ENCODE measurements around the gene SLC2A1. TPM values are rescaled to one million over a fixed set of nuclear protein-coding genes. Genes with fewer than 3 reads are reported as not detected.

Gene SLC2A1
- total RNA-seq, 4 donors from 2014 or later = 488 to 2,308 (median 910) TPM

GRCh38 chr1:42888013-42888633, 70.5 kb downstream of the SLC2A1 start:
- 89 to 90% methylated on average over 29 to 31 of the region's 31 CpGs for WGBS, 2 donors
- no peak for DNase-seq (ENCODE audit: low spot score in 2 of 2)
- intact Hi-C loops (cut with DNase I; ENCODE audit: low total_unique reads) = no loop called here
- H3K4me3 ChIP-seq (ENCODE audit: low read depth, poor library complexity, severe bottlenecking) = no peak overlapping the region
- no peak for TF ChIP-seq POLR2A (IDR thresholded peaks at IDR 0.05)
- TF ChIP-seq CTCF (IDR thresholded peaks at IDR 0.05) = no peak

DNA sequence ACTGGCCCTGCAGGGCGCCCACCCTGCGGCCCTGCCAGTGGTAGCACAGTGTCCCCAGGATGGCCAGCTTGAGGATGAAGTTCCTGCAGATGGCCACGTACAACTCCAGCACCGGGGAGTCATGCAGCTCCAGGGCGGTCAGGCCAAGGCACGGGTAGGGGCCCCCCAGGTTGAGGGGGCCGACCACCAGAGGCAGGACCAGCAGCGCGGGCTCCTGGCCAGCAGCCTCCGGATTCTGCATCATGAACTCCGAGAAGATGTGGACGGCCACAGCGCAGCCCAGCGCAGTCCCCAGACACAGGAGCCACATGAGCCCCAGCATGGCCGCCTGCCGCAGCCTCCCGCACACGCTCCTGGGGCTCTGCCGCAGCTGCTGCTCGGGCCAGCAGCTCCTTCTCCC, 71.3 kb downstream of the SLC2A1 start:
- 97 to 98% methylated on average over 6 to 13 of the region's 20 CpGs for WGBS, 2 donors

GRCh38 chr1:42886800-42887199, 71.9 kb downstream of the SLC2A1 start:
- no peak for TF ChIP-seq POLR2A (IDR thresholded peaks at IDR 0.05)
- no peak for TF ChIP-seq CTCF (IDR thresholded peaks at IDR 0.05)
- no peak overlapping the region for H3K4me3 ChIP-seq (ENCODE audit: low read depth, poor library complexity, severe bottlenecking)
- WGBS, 2 donors = 77 to 78% methylated on average over 21 of the region's 21 CpGs
- DNase-seq (ENCODE audit: low spot score in 2 of 2) = no peak
- intact Hi-C loops (cut with DNase I; ENCODE audit: low total_unique reads) = no loop called here

More for the DNA sequence above, 71.3 kb downstream of the SLC2A1 start:
- no peak for DNase-seq (ENCODE audit: low spot score in 2 of 2)
- H3K4me3 ChIP-seq (ENCODE audit: low read depth, poor library complexity, severe bottlenecking) = no peak overlapping the region
- TF ChIP-seq CTCF (IDR thresholded peaks at IDR 0.05) (no peak), POLR2A (IDR thresholded peaks at IDR 0.05) (no peak)
- intact Hi-C loops (cut with DNase I; ENCODE audit: low total_unique reads) = no loop called here

DNA sequence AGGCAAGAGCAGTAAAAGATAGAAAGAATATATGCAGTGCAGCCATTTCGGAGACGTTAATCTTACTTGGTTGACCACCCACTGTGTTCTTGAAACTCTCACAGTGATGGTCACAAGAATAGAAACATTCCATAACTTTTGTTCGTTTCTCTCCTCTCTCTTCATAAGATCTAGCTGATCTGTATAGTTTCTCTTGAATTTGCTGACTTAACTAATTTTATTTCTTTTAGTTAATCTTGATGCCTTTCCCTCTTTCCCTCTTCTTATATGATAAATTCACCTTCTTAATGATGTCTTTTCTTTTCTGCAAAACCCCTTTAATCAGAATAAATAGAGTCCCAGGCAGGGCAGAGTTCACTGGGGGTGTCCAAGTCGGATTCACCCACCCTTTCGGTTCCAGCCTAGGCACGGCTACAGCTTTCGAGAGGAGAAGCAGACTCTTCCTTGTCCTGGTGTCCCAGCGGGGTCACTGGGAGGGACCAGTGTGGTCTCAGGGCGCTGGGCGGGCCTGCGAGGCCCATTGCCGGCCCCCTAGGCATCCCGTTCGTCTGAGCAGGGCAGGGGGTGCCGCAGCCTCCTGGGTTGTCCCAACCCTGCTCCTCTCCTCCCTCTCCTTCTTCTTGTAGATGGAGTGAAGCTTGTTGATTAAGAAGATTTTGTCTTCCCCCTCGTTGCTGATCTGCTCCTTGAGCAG, 72.5 kb downstream of the SLC2A1 start:
- TF ChIP-seq POLR2A (IDR thresholded peaks at IDR 0.05) (no peak), CTCF (IDR thresholded peaks at IDR 0.05) (no peak)
- no peak overlapping the region for H3K4me3 ChIP-seq (ENCODE audit: low read depth, poor library complexity, severe bottlenecking)
- 82 to 89% methylated on average over 16 of the region's 16 CpGs for WGBS, 2 donors
- DNase-seq (ENCODE audit: low spot score in 2 of 2) = no peak
- intact Hi-C loops (cut with DNase I; ENCODE audit: low total_unique reads) = no loop called here

GRCh38 chr1:42880384-42880783, 78.3 kb downstream of the SLC2A1 start:
- intact Hi-C loops (cut with DNase I; ENCODE audit: low total_unique reads) = no loop called here
- TF ChIP-seq CTCF (IDR thresholded peaks at IDR 0.05) (no peak), POLR2A (IDR thresholded peaks at IDR 0.05) (no peak)
- 62 to 68% methylated on average over 4 of the region's 4 CpGs for WGBS, 2 donors
- DNase-seq (ENCODE audit: low spot score in 2 of 2) = no peak
- no peak overlapping the region for H3K4me3 ChIP-seq (ENCODE audit: low read depth, poor library complexity, severe bottlenecking)

All from lower leg skin (tissue), 4 donors.